Testis (tissue), 2 donors: ENCODE results near the gene ITCH.
"Not testable (repeated sequence)": the region's sequence is repeated elsewhere in the genome, so short reads cannot be mapped to it uniquely, and the experiment has no call there.

Experiments
- CTCF ChIP-seq, 3 experiments: fragments of 450-650 bp in 2 of 3; fragments of 200-600 bp in 1 of 3; sonication (generic) in 1 of 3; IDR thresholded peaks; one replicate each; pipeline ENCODE4 v1.5.1; 2016 to 2019; ENCODE audit warnings: antibody characterized with exemption in 3 of 3, mild to moderate bottlenecking in 2 of 3, moderate library complexity in 1 of 3
- POLR2A ChIP-seq: fragments of 450-650 bp; IDR thresholded peaks from one replicate; pipeline ENCODE4 v1.6.1; 2017; ENCODE audit warnings: antibody characterized with exemption, mild to moderate bottlenecking, moderate library complexity

- not testable (repeated sequence) for TF ChIP-seq POLR2A; CTCF (IDR thresholded peaks at IDR 0.05)
Measured at GRCh38 chr20:34328207-34328606, 34.9 kb upstream of the ITCH start.
